Stimulated activated CD8-positive, alpha-beta memory T cell treated with anti-CD3 and anti-CD28 coated beads, Interleukin-4, amount 100 ng/mL, for 24 hours (primary cell): ENCODE data around the gene ANKLE2.

Source experiments
- DNase-seq: peaks from one replicate; pipeline ENCODE4 v3.0.0-alpha.2; 2020; ENCODE audit warnings: low read depth

The ANKLE2 gene

GRCh38 chr12:132687211-132688164 lies 74.1 kb downstream of the ANKLE2 start, which contains the start of the genes POLE and PXMP2:
TSS of gene POLE (minus strand) at chr12:132687342. CDS start at chr12:132687315, 27 bp downstream.
TSS of gene PXMP2 (plus strand) at chr12:132687587. CDS start at chr12:132687671, 84 bp downstream.
- DNase-seq: peak; percentile 96

DNA sequence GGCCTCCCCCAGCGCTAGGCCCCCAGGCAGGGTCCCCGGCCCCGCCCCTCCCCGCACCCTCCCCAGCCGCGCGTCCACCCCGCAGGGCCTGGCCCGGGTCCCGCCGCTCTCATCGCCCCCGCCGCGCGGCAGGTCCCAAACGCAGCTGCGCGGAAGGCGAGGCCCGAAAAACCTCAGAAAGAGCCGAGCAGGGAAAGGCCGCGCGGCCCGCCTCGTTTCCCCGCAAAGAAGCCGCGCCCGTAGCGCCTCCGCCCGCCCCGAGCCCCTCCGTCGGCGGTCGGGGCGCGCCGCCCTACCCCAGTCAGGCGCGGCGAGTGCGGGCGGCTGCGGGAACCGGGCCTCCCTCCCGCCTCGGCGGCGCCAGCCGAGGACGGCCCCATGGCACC lies 74.8 kb downstream of the ANKLE2 start:
- no peak for DNase-seq

DNA sequence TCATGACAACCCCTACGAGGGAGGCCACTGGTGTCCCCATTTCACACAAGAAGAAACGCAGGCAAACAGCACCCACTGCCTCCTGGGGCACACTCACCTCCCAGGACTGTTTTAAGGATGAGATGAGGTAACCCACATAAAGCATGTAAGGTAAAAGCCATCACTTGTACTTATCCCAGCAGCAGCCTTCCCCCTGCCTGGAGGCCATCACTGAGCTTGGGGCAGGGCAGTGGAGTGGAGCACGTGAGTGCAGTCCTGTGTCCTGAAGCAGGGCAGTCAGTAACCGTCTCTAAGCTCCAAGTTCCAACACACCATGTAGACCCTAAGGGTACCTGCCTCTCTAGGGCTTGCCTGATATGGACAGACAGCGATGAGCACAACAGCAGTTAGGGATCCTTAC lies 76.2 kb downstream of the ANKLE2 start:
- no peak for DNase-seq

GRCh38 chr12:132677492-132677891 lies 84.1 kb downstream of the ANKLE2 start:
- DNase-seq: no peak

DNA sequence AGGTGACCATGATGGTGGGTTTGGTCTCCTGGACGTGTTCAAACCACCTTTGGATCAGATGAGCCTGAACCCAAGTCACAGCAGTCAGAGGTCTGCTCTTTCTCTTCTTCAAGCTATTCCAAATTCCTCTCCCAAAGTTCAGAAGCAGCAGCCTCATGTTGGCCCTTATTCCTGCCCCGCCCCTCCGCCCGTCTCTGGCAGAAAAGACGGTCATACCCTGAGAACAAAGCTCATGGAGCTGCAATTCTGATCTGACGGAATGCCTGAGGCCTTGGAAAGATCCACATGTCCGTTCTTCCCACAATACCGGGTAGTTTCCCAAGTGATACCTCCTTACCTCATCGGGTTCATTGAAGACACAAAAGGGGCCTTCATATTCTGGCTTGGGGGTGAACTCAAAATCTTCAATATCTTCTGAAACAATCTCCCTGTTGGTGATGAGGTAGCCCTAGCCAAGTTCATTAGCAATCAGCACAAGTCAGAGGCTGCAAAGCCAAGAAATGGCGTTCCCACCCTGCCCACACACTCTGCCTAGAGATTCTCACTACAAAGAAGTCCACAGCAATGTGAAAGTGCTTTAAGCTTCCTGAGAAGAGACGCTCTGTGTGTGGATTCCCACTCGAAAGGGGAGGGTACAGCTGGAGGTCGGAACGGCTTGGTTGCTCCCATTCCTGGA lies 85.7 kb downstream of the ANKLE2 start:
- no peak for DNase-seq
